GM08714 (cell line): Measurements from ENCODE around the gene PIK3R5.

ENCODE experiments used
- H3K4me3 ChIP-seq: fragments of 200-500 bp; sonication (Bioruptor generic); 2 replicates; pipeline ENCODE4 v1.5.1; 2014; ENCODE audit warnings: mild to moderate bottlenecking, low read length, inconsistent platforms
- ZNF274 ChIP-seq: IDR thresholded peaks from 2 replicates; pipeline ENCODE4 v1.6.1; 2012; ENCODE audit warnings: mild to moderate bottlenecking, low read depth, low read length

The PIK3R5 gene

GRCh38 chr17:8938933-8939332 lies 26.6 kb downstream of the PIK3R5 start:
- H3K4me3 ChIP-seq = no peak overlapping the region
- no peak for TF ChIP-seq ZNF274

GRCh38 chr17:8935191-8935590 lies 30.3 kb downstream of the PIK3R5 start:
- TF ChIP-seq ZNF274 = no peak
- H3K4me3 ChIP-seq = no peak overlapping the region

GRCh38 chr17:8934346-8934745 lies 31.2 kb downstream of the PIK3R5 start:
- H3K4me3 ChIP-seq = no peak overlapping the region
- TF ChIP-seq ZNF274 = no peak

- H3K4me3 ChIP-seq = no peak overlapping the region
- no peak for TF ChIP-seq ZNF274
These were observed 34.9 kb downstream of the PIK3R5 start for GRCh38 chr17:8930649-8931048.

GRCh38 chr17:8928347-8928746 lies 37.2 kb downstream of the PIK3R5 start:
- no peak overlapping the region for H3K4me3 ChIP-seq

GRCh38 chr17:8927395-8927794 lies 38.1 kb downstream of the PIK3R5 start:
- H3K4me3 ChIP-seq = no peak overlapping the region
- TF ChIP-seq ZNF274 = no peak

More at GRCh38 chr17:8928347-8928746, 37.2 kb downstream of the PIK3R5 start:
- TF ChIP-seq ZNF274 = no peak

- H3K4me3 ChIP-seq = no peak overlapping the region
These were observed 39.7 kb downstream of the PIK3R5 start for GRCh38 chr17:8925808-8926207.

GRCh38 chr17:8925141-8925540 lies 40.4 kb downstream of the PIK3R5 start:
- H3K4me3 ChIP-seq = no peak overlapping the region
- no peak for TF ChIP-seq ZNF274

More at GRCh38 chr17:8925808-8926207, 39.7 kb downstream of the PIK3R5 start:
- no peak for TF ChIP-seq ZNF274

- no peak for TF ChIP-seq ZNF274
- no peak overlapping the region for H3K4me3 ChIP-seq
These were observed 40.9 kb downstream of the PIK3R5 start for GRCh38 chr17:8924595-8924994.

- TF ChIP-seq ZNF274 = no peak
These were observed 41.7 kb downstream of the PIK3R5 start for GRCh38 chr17:8923762-8924161.

GRCh38 chr17:8922928-8923327 lies 42.6 kb downstream of the PIK3R5 start:
- no peak for TF ChIP-seq ZNF274
- no peak overlapping the region for H3K4me3 ChIP-seq

More at GRCh38 chr17:8923762-8924161, 41.7 kb downstream of the PIK3R5 start:
- no peak overlapping the region for H3K4me3 ChIP-seq

GRCh38 chr17:8922451-8922850 lies 43.1 kb downstream of the PIK3R5 start:
- TF ChIP-seq ZNF274 = no peak
- no peak overlapping the region for H3K4me3 ChIP-seq

- H3K4me3 ChIP-seq = no peak overlapping the region
These were observed 44.4 kb downstream of the PIK3R5 start for GRCh38 chr17:8921147-8921546.

GRCh38 chr17:8918807-8919465 lies 46.6 kb downstream of the PIK3R5 start:
- TF ChIP-seq ZNF274 = no peak
- H3K4me3 ChIP-seq = no peak overlapping the region

More at GRCh38 chr17:8921147-8921546, 44.4 kb downstream of the PIK3R5 start:
- no peak for TF ChIP-seq ZNF274

- no peak overlapping the region for H3K4me3 ChIP-seq
- TF ChIP-seq ZNF274 = no peak
These were observed 49.0 kb downstream of the PIK3R5 start for GRCh38 chr17:8916466-8916865.

GRCh38 chr17:8914554-8914953 lies 51.0 kb downstream of the PIK3R5 start:
- no peak for TF ChIP-seq ZNF274
- no peak overlapping the region for H3K4me3 ChIP-seq
